GM19452 (cell line): ENCODE results near the gene TDRD12.

Experiments used
- ATAC-seq: cut with Tn5 transposase; IDR thresholded peaks from one replicate; pipeline ENCODE4 v1.9.1; 2021; ENCODE audit not compliant: unreplicated experiment

TDRD12 gene

DNA sequence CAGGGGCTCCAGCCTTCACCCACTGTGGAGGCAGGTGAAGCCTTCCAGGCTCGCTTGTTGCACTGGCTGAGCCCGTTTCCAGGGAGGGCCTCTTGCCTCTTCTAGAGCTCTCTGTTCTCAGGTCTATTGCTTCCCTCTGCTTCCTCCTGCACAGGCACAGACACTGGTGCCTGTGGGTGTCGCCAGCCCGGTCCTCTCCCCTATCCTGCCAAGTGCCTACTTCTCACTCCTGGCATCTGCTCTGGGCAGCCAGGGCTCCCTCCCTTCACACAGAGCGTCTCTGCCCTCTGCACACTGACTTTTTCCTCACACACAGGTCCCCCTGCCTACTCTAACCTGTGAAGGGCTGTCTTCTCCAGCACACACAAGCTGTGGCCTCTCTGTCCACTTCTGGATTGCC, 89.7 kb downstream of the TDRD12 start:
- no peak for ATAC-seq

DNA sequence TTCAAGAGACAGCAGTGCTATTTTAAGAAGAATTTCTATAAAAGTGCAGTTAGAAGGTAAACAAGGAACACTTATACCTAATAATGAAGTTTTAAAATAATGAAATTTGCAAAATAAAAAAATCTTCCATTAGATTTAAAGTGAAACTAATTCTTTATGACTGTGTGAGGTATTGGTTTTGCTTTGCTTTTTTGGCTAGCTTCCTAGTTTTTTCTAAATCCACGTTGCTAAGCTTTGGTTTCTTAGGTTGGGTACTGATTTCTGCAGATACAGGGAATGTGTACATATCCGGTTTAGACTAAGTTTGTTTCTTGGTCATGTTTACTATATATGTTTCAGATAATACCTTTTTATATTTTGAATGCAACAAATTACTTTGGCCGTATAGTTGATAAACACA, 90.2 kb downstream of the TDRD12 start:
- ATAC-seq: no peak

DNA sequence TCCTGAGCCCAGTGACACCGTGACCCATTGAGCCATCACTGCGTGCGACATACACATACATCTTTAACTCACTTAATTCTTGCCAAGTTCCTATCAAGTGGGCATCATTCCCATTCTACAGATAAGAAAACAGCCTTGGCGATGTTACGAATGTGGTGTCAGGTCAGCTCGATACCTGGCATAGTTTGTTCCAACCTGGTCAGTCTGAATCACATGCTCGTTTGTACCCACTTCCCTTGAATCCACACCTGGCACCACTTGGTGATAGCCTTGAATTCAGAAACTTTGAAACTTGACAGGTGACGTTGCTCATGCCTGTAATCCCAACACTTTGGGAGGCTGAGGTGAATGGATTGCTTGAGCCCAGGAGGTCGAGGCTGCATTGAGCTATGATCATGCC, 90.9 kb downstream of the TDRD12 start:
- ATAC-seq: no peak

DNA sequence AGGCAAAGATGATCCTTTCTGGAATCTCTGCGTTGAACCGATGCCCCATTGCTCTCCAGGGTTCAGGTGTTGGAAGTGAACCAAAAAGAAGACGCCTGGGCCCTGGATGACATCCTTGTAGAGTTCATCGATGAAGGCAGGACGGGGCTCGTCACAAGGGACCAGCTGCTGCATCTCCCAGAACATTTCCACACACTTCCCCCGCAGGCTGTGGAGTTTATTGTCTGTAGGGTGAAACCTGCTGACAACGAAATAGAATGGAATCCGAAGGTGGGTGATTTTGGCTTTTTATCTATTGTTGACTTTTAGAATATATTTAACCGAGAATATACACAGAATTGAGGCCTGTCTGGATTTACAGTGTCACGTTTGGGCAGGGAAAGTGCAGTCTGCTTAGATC, 91.6 kb downstream of the TDRD12 start:
- ATAC-seq: no peak

DNA sequence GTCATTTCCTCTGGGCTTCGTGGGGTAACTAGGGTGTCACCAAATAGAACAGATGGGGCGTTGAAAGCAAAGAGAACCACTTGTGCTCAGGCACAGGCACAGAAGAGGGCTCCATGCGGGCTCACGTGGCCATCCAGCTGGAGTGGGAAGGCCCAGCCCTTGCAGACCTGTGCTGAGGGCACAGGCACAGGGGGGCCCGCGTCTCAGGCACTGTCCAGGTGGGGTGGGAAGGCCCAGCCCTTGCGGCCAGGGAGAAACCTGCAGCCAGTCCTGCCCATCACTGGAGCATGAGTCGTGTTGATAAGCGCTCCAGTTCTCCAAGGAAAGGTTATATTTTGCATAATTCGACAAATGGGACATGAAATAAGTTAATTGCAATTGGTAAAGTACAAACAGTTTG, 92.5 kb downstream of the TDRD12 start:
- ATAC-seq: no peak

DNA sequence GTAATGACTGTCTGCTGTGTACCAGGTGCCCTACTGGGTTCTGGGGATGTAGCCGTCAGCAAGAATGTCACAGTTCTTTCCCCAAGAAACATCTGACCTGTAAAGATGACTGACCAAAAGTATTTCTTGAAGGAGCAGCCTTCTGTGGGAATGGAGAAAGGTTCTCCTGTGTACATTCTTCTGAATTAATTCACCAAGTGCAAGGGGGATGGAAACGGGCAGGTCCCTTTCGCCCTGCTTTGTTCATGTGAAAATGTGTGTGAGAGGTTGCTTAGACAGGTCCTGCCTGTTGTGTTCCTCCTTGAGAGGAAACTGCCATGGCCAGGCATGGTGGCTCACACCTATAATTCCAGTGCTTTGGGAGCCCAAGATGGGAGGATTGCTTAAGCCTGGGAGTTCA, 93.0 kb downstream of the TDRD12 start:
- ATAC-seq: no peak

DNA sequence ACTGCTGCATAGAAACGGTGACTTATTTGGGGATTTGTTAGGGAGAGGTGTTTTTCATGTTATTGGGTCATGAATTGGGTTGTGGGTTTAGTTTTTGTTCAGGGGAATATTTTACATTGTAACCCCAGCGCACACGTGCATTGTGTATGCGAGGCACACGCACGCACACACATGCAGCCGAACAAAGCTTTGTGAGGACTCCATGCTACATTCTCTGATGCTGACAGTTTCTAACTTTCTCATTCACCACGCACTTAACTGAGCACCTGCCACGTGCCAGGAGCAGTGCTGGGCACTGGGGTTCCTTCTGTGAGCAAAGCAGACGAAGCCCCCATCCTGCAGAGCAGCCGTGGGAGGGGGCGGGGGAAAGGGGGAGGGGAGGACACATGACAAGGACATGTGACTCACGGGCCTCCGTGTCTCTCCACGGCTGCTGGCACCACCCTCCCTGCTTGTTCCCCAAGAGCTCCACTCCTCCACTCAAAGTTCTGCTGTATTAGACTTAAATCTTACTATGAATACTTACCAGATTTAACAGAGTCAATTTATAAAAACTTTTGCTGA, 94.4 kb downstream of the TDRD12 start:
- ATAC-seq: no peak

DNA sequence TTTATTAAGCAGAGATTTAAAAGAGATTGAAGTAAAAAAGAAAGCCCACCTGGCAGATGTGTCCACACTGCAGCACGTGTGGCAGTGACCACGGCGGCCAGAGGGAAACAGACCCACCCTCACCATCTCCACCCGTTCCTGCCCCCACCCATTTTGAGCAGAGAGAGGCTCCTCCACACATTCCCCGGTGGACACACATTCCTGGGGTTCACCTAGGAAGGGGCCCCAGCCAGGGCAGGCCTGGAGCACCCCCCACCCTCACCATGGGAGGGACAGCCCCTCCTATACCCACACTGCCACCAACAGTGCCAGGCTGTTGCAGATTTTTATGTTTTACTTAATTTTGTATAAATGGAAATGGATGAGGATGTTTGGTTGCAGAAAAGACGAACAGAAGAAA, 95.1 kb downstream of the TDRD12 start:
- no peak for ATAC-seq

DNA sequence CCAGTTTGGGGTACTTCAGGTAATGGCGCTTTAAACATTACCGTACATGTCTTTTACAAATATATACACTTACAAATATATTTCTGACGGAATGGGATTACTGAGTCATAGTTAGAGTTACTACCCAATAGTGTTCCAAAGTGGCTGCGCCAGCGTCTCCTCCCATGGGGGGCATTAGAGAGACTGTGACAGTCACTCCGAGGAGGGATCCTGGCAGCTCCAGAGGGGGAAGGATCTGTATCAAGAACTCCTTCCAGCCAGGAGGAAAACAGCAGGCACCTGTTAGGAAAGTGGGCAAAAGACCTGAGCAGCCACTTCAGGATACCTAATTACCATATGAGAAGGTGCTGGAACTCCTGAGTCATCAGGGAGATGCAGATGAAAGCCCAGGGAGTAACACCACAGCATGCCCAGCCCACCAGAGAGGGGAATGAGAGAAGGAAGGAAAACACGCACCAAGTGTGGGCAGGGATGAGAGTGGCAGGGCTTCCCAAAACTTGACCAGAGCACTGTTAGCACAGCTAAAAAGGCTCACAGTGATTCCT, 97.1 kb downstream of the TDRD12 start:
- ATAC-seq: no peak

DNA sequence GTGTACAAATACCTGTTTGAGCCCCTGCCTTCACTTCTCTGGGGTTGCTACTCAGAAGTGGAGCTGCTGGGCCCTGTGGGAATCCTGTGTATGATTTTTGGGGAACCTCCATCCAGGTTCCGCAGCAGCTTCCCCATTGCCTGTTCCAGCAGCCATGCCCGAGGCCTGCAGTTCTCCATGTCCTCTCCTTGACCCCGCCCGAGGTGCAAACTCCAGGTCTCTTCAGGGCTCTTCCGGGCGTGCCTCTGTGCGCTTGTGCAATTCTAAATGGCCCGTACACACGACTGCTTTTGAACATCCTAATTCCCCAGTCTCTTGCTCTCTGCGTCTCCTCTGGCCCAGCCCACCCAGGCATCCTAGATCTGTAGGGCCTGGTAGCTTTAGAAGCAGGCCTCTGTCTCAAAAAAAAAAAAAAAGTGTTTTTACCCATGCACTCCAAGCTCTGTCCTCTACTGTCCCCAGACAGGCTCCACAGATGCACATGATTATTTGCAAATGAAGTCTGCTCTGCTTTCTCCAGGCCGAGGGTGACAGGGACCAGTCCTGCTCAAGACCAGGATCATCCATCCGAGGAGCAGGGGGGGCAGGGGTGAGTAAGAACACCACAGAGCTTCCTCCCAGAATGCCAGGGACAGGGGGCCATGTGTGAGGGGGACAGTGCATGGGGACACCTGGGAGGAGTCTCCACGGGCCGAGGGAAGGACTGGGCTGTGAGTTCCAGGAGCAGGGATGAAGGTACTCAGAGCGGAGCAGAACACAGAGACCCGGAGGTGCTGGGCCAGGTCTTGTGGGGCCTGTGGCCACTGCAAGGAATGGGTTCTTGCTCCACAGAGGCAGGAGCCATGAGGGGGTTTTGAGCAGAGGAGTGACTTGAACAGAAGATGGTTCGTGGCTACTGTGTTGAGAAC, 98.3 kb downstream of the TDRD12 start:
- ATAC-seq: no peak

DNA sequence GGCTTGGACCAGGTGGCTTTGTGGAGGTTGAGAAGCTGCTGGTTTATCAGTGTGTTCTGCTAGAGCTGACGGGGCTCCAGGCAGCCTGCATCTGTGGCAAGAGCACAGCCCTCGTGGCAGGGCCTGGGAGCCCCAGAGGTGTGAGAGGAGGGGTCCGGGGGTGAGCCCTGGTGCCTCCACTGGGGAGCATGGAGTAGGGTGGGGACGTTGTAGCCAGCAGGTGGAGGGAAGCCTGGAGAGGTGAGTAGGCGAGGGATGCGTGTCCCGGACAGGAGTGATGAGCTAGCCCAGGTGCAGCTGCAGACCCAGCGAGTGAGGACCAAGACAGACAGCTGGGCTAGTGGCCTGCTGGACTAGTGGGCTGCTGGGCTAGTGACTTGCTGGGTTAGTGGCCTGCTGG, 99.0 kb downstream of the TDRD12 start:
- ATAC-seq: no peak

DNA sequence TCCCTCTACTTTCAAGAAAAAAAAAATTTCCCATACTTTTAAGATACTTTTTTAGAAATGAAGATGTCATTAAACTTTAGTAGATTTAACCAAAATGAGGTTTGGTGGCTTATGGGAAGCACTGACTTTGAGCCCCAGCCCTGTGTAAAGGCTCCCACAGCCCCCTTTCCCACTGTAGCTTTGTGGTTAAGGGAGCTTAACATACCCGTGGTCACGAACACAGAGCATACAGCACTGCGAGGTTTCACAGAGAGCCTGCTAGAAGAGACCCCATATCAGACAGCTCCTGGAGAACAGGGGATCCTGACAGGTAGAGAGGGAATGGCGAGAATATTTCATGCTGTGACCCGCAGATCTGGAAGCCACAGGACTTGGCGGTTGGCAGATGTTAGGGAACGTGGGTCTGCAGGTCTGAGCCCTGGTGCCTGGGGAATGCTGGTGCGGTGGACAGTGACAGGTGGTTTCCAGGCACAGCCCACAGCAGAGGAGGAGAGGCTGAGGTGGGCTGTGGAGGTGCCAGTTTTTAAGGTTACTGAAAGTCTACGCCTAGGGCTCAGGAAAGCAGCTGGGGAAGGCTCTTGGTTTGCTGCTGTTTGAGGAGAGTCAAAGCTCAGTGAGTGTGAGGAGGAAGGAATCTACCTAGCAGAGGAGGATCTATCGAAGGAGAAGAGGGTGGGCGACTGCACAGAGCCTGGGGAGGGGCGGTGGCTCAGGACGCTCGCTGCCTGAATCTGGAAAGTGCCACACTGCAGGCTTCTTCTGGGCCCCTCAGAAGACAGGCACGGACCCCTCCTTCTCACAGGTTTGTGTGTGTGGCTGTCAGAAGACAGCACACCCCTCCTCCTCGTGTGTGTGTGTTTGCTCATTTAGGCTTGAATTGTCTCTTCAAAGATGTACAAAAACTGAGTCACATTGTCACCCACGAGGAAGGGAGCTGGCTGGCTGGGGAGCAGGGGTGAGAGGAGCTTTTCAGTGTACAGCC, 100.1 kb downstream of the TDRD12 start:
- ATAC-seq: no peak

DNA sequence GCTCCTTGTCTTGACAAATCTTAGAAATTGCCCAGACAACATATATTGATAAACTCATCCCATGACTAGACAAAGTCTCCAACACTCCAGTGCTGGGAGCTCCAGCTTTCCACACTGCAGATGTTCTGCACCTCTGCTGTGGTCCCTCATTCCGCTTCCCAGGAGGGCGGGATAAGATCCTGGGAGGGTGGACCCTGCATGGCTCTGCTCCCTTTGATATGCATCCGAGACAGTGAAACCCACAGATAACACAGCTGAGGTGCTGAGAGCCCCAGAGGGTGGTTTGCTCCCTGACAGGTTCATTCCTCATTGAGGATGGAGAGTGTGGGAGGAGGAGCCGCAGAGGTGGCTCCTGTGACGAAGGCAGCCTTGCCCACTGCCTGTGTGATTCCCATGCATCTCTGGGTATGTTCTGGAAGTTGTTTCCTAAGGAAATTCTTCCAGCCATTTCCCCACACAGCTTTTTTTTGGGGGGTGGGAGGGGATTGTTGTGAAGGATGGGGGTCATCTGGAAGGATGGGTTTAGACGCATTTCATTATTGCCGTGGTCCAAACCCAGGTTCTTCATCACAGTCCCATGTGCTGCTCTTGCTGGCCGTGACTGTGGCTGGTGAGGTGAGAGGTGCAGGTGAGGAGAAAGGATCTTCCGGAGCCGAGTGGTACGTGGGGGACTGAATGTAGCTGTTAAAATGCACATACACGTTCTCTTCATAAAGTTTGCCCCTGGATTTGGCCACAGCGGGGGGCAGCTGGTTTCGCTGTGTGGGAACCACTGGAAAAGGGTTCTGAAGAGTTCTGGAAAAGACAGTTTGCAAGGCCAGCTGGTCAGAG, 103.6 kb downstream of the TDRD12 start:
- ATAC-seq: no peak

DNA sequence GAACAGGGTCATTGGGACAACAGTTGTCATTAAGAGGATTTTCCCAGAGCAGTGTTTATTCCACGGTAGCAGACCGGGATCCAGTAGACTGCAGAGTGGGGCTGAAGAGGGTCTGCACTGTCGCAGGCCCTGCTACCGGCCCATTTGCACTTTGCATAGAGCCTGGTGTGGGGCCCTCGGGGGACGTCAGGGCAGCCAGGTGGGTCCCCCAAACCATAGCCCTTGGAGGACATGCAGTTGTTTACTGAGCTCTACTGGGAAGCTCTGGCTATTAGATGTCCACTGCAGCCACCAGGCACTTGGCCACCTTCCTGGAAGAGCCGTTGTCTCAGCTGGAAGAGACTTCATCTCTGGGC, 104.2 kb downstream of the TDRD12 start:
- no peak for ATAC-seq

DNA sequence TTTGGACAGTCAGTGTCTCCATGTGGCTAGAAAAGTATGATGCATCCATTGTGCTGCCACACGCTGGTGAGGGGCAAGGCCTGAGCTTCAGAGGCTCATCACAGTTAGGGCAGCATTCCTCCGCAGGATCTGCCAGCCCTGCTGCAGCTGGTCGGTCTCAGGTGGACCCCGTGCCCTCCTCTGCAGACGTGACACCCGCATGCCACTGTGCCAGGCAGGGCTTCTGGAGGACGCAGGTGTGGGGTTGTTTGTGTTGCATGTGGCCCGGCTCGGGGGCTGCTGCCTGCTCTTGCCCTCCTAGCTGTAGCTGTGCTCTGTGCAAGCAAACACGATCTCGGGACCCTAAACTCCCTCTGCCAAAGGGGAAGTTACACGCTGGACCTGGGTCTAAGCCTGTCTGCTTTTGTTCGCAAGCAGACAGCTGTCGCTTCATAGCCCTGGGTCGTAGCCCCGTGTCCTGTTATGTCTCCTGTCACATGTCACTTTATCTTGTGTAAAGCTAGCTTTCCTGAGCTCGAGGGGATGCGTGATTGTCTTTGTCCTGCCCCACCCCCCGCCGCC, 104.7 kb downstream of the TDRD12 start:
- ATAC-seq: no peak

DNA sequence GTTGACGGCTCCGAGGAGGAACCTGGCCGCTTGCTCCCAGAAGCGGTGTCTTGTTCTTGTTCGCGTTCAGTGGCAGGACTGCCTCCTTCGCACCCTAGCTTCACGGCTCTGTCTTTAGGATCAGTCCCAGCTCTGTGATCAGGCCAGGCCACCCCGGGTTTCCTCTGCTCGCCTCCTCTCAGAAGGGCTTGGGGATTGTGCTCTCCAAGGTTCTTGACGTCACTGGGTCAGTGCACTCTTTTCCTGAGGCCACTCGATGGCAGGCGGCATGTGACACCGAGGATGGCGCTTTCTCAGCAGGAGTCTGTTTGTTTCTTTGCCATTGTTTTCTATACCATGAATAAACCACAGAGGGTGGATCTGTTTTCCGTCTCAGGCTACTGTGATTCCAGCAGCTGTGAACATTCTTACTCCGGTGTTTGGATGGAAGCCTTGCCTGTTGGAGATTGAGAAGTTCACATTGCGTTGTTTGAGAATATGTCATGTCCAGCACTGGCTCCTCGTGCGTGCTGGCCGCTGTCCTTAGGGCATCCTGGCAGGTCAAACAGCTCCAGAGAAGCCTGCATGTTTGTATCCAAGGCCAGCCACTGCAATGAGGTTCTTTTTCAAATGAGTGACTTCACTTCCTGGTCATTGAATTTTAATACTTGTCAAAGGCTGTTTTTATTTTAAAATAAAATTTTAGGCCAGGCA, 105.5 kb downstream of the TDRD12 start:
- no peak for ATAC-seq

DNA sequence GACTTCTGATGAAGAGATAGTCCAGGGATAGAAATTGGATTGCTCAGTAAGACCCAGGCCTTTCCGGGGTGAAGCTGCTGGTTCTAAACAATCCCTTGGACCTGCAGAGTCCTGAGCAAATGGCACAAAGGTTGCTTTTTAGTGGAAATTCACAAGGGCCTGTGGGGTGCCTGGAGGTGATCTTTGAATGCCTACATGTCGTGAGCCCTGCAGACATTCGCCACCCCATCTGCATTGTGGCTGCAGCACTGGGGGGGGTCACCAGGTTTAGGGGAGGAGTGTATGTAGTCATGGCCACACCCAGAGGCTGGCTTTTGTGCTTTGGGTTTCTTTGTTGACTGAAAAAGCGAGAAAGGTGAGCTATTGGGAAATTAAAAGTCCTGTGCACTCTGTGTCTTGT, 108.6 kb downstream of the TDRD12 start:
- ATAC-seq: no peak

DNA sequence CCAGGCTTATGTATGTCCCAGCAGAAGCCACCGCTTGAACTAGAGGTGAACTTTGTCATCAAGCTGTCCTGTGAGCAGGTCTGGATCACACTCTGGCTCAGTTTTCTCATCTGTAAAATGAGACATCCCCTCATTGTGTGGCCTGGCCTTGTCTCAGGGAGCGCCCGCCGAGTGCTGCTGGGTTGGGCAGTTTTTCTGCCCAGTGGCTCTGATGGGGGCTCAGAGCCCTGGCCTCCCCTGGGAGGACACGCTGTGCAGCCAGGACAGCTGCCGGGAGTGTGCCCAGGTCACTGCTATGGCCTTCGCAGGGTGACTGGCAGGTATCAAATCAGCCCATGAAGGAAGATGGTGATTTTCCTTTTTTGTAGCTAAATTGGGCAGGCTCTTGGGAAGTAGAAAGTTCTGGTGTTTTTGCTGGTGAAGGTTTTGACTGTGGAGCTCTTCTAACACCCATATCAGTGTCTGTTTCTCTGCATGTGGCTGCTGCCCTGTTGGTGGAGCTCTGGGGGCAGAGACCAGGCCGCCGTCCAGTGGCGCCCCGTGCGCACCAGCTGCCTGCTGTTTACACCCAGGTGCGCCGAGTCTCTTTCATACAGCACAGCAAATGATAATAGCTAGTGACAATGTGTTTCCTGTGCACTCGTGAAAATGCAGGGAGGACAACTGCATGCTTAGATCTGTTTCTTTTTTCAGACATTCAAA, 109.2 kb downstream of the TDRD12 start:
- no peak for ATAC-seq

DNA sequence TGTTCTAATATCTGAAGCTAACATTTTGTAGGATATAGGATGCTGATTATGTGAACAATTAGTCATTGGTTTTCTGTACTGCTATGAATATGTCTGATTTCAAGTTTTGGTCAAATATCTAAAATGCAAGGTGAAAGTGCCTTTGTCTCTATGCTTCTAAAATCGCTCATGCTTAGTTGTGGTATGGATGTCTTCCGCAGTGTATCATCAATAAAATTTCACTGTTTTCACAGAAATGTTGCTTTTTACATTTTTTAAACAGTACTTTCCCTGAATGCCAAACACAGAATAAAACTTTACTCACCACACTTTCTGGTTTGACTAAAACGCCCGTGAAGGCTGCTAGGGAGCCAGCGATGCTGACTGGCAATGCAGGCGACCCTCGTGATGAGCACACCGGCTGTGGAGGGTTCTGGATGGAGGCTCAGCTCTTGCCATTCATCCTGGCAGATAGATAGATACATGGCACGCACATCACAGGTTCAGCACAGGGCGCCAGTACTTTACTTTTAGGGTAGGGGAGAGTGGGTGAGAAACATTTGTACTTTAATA, 109.9 kb downstream of the TDRD12 start:
- ATAC-seq: no peak
